ENCODE data around the gene PRCC.

GRCh38 chr1:156728599-156729462, 38.5 kb upstream of the PRCC start, which contains the start of gene ISG20L2:
- TF ChIP-seq CTCF (conservative IDR thresholded peaks at IDR 0.05; ENCODE audit: low read depth, low read length) (no peak), EZH2 (IDR thresholded peaks at IDR 0.05; ENCODE audit: low read length, unreplicated experiment) (no peak), EZH2phosphoT487 (IDR thresholded peaks at IDR 0.05; ENCODE audit: borderline replicate concordance, low read length) (no peak)
